Measurements from ENCODE around the gene PHF21B. TPM values are rescaled to one million over a fixed set of nuclear protein-coding genes. Genes with fewer than 3 reads are reported as not detected.
"Not testable (repeated sequence)": the region's sequence is repeated elsewhere in the genome, so short reads cannot be mapped to it uniquely, and the experiment has no call there.

PHF21B gene
- total RNA-seq, 2 experiments from 2014 or later: not detected

- H3K4me3 Mint-ChIP-seq: no peak overlapping the region
- no peaks in the 10 kb centered on the region for H3K27me3 Mint-ChIP-seq
- no peak overlapping the region for H3K27ac Mint-ChIP-seq
- POLR2A ChIA-PET: no interaction called here
- ATAC-seq (ENCODE audit: low read depth): no peak
- no peaks in the 10 kb centered on the region for H3K9me3 Mint-ChIP-seq
- peaks cover 3% of the 10 kb centered on the region for H3K4me1 Mint-ChIP-seq
- no peak for DNase-seq
- no peaks in the 10 kb centered on the region for H3K36me3 Mint-ChIP-seq
These were observed 80.3 kb downstream of the PHF21B start for GRCh38 chr22:44929359-44930015.

- H3K4me1 Mint-ChIP-seq: peaks cover 3% of the 10 kb centered on the region
- ATAC-seq (ENCODE audit: low read depth): no peak
- DNase-seq: no peak
- POLR2A ChIA-PET: no interaction called here
- H3K36me3 Mint-ChIP-seq: no peaks in the 10 kb centered on the region
- no peak overlapping the region for H3K27ac Mint-ChIP-seq
- H3K27me3 Mint-ChIP-seq: no peaks in the 10 kb centered on the region
- H3K9me3 Mint-ChIP-seq: no peaks in the 10 kb centered on the region
- no peak overlapping the region for H3K4me3 Mint-ChIP-seq
These were observed 81.0 kb downstream of the PHF21B start for GRCh38 chr22:44928711-44929358.

- no peaks in the 10 kb centered on the region for H3K4me1 Mint-ChIP-seq
- POLR2A ChIA-PET: no interaction called here
- H3K36me3 Mint-ChIP-seq: no peaks in the 10 kb centered on the region
- H3K27ac Mint-ChIP-seq: no peak overlapping the region
- peaks cover 2% of the 10 kb centered on the region for H3K27me3 Mint-ChIP-seq
- no peak for ATAC-seq (ENCODE audit: low read depth)
- no peak for DNase-seq
- no peaks in the 10 kb centered on the region for H3K9me3 Mint-ChIP-seq
- no peak overlapping the region for H3K4me3 Mint-ChIP-seq
These were observed 81.7 kb downstream of the PHF21B start for GRCh38 chr22:44928136-44928463.

- Mint-ChIP-seq H3K27ac (no peak overlapping the region), H3K4me1 (no peaks in the 10 kb centered on the region), H3K36me3 (no peaks in the 10 kb centered on the region), H3K4me3 (no peak overlapping the region), H3K27me3 (peaks cover 3% of the 10 kb centered on the region), H3K9me3 (no peaks in the 10 kb centered on the region)
- DNase-seq (no peak), ATAC-seq (ENCODE audit: low read depth) (no peak)
- POLR2A ChIA-PET: no interaction called here
These were observed 82.2 kb downstream of the PHF21B start for GRCh38 chr22:44927463-44928135.

- Mint-ChIP-seq H3K36me3 (no peaks in the 10 kb centered on the region), H3K27me3 (peaks cover 8% of the 10 kb centered on the region), H3K4me3 (no peak overlapping the region), H3K9me3 (no peaks in the 10 kb centered on the region), H3K4me1 (no peaks in the 10 kb centered on the region), H3K27ac (no peak overlapping the region)
- POLR2A ChIA-PET: no interaction called here
- DNase-seq (no peak), ATAC-seq (ENCODE audit: low read depth) (no peak)
These were observed 83.1 kb downstream of the PHF21B start for GRCh38 chr22:44926491-44927415.

GRCh38 chr22:44926124-44926475 is 83.7 kb downstream of the PHF21B start:
- H3K4me1 Mint-ChIP-seq: no peaks in the 10 kb centered on the region
- no peak for DNase-seq
- H3K4me3 Mint-ChIP-seq: no peak overlapping the region
- H3K27ac Mint-ChIP-seq: no peak overlapping the region
- POLR2A ChIA-PET: no interaction called here
- H3K27me3 Mint-ChIP-seq: peaks cover 9% of the 10 kb centered on the region
- ATAC-seq (ENCODE audit: low read depth): no peak
- no peaks in the 10 kb centered on the region for H3K9me3 Mint-ChIP-seq
- no peaks in the 10 kb centered on the region for H3K36me3 Mint-ChIP-seq

GRCh38 chr22:44925465-44926123 is 84.2 kb downstream of the PHF21B start:
- Mint-ChIP-seq H3K27ac (no peak overlapping the region), H3K36me3 (no peaks in the 10 kb centered on the region), H3K27me3 (peaks cover 9% of the 10 kb centered on the region), H3K4me3 (no peak overlapping the region), H3K4me1 (no peaks in the 10 kb centered on the region), H3K9me3 (no peaks in the 10 kb centered on the region)
- ATAC-seq (ENCODE audit: low read depth) (no peak), DNase-seq (no peak)
- POLR2A ChIA-PET: no interaction called here

- no peak for ATAC-seq (ENCODE audit: low read depth)
- POLR2A ChIA-PET: no interaction called here
- Mint-ChIP-seq H3K27me3 (peaks cover 9% of the 10 kb centered on the region), H3K27ac (no peak overlapping the region), H3K9me3 (no peaks in the 10 kb centered on the region), H3K36me3 (no peaks in the 10 kb centered on the region), H3K4me1 (no peaks in the 10 kb centered on the region), H3K4me3 (no peak overlapping the region)
- DNase-seq: no peak
These were observed 85.1 kb downstream of the PHF21B start for GRCh38 chr22:44924710-44925109.

GRCh38 chr22:44924098-44924497 is 85.7 kb downstream of the PHF21B start:
- Mint-ChIP-seq H3K36me3 (no peaks in the 10 kb centered on the region), H3K27me3 (peaks cover 9% of the 10 kb centered on the region), H3K9me3 (no peaks in the 10 kb centered on the region), H3K27ac (no peak overlapping the region), H3K4me3 (no peak overlapping the region), H3K4me1 (no peaks in the 10 kb centered on the region)
- ATAC-seq (ENCODE audit: low read depth): no peak
- POLR2A ChIA-PET: no interaction called here
- no peak for DNase-seq

GRCh38 chr22:44921766-44922165 is 88.0 kb downstream of the PHF21B start:
- not testable (repeated sequence) for H3K27me3 Mint-ChIP-seq, H3K36me3 Mint-ChIP-seq, H3K4me1 Mint-ChIP-seq

GRCh38 chr22:44920183-44920582 is 89.6 kb downstream of the PHF21B start:
- POLR2A ChIA-PET: no interaction called here
- no peaks in the 10 kb centered on the region for H3K9me3 Mint-ChIP-seq
- H3K27me3 Mint-ChIP-seq: peaks cover 9% of the 10 kb centered on the region
- DNase-seq: peak; percentile 3
- no peaks in the 10 kb centered on the region for H3K36me3 Mint-ChIP-seq
- H3K27ac Mint-ChIP-seq: no peak overlapping the region
- ATAC-seq (ENCODE audit: low read depth): no peak
- H3K4me1 Mint-ChIP-seq: no peaks in the 10 kb centered on the region
- no peak overlapping the region for H3K4me3 Mint-ChIP-seq

More at GRCh38 chr22:44921766-44922165, 88.0 kb downstream of the PHF21B start:
- H3K27ac Mint-ChIP-seq; H3K9me3 Mint-ChIP-seq; POLR2A ChIA-PET; ATAC-seq (ENCODE audit: low read depth); H3K4me3 Mint-ChIP-seq: not testable (repeated sequence)
- DNase-seq: peak; percentile 4

GRCh38 chr22:44919691-44920090 is 90.1 kb downstream of the PHF21B start:
- Mint-ChIP-seq H3K4me1 (no peaks in the 10 kb centered on the region), H3K4me3 (no peak overlapping the region), H3K27me3 (peaks cover 9% of the 10 kb centered on the region), H3K36me3 (no peaks in the 10 kb centered on the region), H3K27ac (no peak overlapping the region), H3K9me3 (no peaks in the 10 kb centered on the region)
- POLR2A ChIA-PET: no interaction called here
- ATAC-seq (ENCODE audit: low read depth) (no peak), DNase-seq (peak; percentile 15)

GRCh38 chr22:44918925-44919392 is 90.8 kb downstream of the PHF21B start:
- H3K27ac Mint-ChIP-seq: no peak overlapping the region
- no peaks in the 10 kb centered on the region for H3K36me3 Mint-ChIP-seq
- H3K27me3 Mint-ChIP-seq: peaks cover 9% of the 10 kb centered on the region
- H3K4me3 Mint-ChIP-seq: no peak overlapping the region
- H3K9me3 Mint-ChIP-seq: no peaks in the 10 kb centered on the region
- no peak for ATAC-seq (ENCODE audit: low read depth)
- no peaks in the 10 kb centered on the region for H3K4me1 Mint-ChIP-seq
- no peak for DNase-seq
- POLR2A ChIA-PET: no interaction called here

Measured in activated naive CD8-positive, alpha-beta T cell treated with anti-CD3 and anti-CD28 coated beads, Interleukin-2, amount 10 ng/mL, durations not matched to agents 7 days and 5 days (primary cell).